HCEC 1CT (cell line): ENCODE data around the gene UBE2I.

Experiments
- DNase-seq: peaks from one replicate; pipeline ENCODE4 v3.0.0-alpha.2; 2017

Gene UBE2I

GRCh38 chr16:1364510-1364909 is 55.1 kb downstream of the UBE2I start:
- no peak for DNase-seq

GRCh38 chr16:1366060-1366711 is 56.8 kb downstream of the UBE2I start:
- DNase-seq: no peak

GRCh38 chr16:1366712-1367299 is 57.4 kb downstream of the UBE2I start:
- no peak for DNase-seq

GRCh38 chr16:1367486-1368174 is 58.2 kb downstream of the UBE2I start:
- DNase-seq: no peak

GRCh38 chr16:1371054-1371978 is 61.9 kb downstream of the UBE2I start:
- no peak for DNase-seq

GRCh38 chr16:1372292-1372950 is 63.0 kb downstream of the UBE2I start:
- DNase-seq: no peak

GRCh38 chr16:1374418-1375297 is 65.2 kb downstream of the UBE2I start:
- DNase-seq: no peak

GRCh38 chr16:1375298-1375640 is 65.8 kb downstream of the UBE2I start:
- no peak for DNase-seq

- no peak for DNase-seq
Observed at GRCh38 chr16:1375741-1376410, 66.4 kb downstream of the UBE2I start.
